ENCODE results near the gene ABCB9. TPM values are rescaled to one million over a fixed set of nuclear protein-coding genes. Genes with fewer than 3 reads are reported as not detected.

The ABCB9 gene
- total and polyA plus RNA-seq, 2 experiments from 2014 or later, result 1.2 to 7.0 TPM

DNA sequence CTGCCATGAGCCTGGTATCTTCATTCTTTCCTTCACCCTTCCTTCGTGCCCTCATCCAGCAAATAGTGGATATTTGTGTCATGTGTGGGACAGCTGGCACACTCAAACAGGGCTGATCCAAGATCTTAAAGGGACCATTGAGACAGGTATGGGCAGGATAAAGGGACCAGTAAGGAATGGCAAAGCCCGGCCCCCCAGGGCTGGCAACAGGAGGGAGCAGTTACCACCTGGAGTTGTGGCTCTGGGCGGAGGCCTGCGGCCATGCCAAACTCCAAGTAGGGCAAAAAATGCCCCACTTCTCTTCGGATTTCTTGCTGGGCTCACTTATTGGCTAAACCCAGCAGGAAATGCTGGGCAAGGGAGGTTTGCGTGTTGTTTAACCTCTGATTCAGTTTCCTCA is 10.9 kb upstream of the ABCB9 start:
- no peak overlapping the region for H3K4me2 ChIP-seq
- TF ChIP-seq POLR2AphosphoS5 (IDR thresholded peaks at IDR 0.05; ENCODE audit: low read depth), result no peak
- no peak for TF ChIP-seq CREB1 (CRISPR knock-in tag; IDR thresholded peaks at IDR 0.05; ENCODE audit: low read depth)
- TF ChIP-seq ZNF114 (CRISPR knock-in tag; IDR thresholded peaks at IDR 0.05), result no peak
- no peak for TF ChIP-seq STAT1 (IDR thresholded peaks at IDR 0.05; ENCODE audit: unreplicated experiment)
- TF ChIP-seq, protein P1, sequence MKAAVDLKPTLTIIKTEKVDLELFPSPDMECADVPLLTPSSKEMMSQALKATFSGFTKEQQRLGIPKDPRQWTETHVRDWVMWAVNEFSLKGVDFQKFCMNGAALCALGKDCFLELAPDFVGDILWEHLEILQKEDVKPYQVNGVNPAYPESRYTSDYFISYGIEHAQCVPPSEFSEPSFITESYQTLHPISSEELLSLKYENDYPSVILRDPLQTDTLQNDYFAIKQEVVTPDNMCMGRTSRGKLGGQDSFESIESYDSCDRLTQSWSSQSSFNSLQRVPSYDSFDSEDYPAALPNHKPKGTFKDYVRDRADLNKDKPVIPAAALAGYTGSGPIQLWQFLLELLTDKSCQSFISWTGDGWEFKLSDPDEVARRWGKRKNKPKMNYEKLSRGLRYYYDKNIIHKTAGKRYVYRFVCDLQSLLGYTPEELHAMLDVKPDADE (IDR thresholded peaks at IDR 0.05), result no peak
- no peak for TF ChIP-seq EZH2 (IDR thresholded peaks at IDR 0.05; ENCODE audit: low read depth, unreplicated experiment)
- TF ChIP-seq, protein P2, sequence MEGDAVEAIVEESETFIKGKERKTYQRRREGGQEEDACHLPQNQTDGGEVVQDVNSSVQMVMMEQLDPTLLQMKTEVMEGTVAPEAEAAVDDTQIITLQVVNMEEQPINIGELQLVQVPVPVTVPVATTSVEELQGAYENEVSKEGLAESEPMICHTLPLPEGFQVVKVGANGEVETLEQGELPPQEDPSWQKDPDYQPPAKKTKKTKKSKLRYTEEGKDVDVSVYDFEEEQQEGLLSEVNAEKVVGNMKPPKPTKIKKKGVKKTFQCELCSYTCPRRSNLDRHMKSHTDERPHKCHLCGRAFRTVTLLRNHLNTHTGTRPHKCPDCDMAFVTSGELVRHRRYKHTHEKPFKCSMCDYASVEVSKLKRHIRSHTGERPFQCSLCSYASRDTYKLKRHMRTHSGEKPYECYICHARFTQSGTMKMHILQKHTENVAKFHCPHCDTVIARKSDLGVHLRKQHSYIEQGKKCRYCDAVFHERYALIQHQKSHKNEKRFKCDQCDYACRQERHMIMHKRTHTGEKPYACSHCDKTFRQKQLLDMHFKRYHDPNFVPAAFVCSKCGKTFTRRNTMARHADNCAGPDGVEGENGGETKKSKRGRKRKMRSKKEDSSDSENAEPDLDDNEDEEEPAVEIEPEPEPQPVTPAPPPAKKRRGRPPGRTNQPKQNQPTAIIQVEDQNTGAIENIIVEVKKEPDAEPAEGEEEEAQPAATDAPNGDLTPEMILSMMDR (conservative IDR thresholded peaks at IDR 0.05; ENCODE audit: low read depth in 2 of 2), result no peak
- TF ChIP-seq EZH2phosphoT487 (IDR thresholded peaks at IDR 0.05; ENCODE audit: unreplicated experiment), result no peak
- no peak for TF ChIP-seq NANOG (IDR thresholded peaks at IDR 0.05; ENCODE audit: borderline replicate concordance)
- TF ChIP-seq, protein P3, sequence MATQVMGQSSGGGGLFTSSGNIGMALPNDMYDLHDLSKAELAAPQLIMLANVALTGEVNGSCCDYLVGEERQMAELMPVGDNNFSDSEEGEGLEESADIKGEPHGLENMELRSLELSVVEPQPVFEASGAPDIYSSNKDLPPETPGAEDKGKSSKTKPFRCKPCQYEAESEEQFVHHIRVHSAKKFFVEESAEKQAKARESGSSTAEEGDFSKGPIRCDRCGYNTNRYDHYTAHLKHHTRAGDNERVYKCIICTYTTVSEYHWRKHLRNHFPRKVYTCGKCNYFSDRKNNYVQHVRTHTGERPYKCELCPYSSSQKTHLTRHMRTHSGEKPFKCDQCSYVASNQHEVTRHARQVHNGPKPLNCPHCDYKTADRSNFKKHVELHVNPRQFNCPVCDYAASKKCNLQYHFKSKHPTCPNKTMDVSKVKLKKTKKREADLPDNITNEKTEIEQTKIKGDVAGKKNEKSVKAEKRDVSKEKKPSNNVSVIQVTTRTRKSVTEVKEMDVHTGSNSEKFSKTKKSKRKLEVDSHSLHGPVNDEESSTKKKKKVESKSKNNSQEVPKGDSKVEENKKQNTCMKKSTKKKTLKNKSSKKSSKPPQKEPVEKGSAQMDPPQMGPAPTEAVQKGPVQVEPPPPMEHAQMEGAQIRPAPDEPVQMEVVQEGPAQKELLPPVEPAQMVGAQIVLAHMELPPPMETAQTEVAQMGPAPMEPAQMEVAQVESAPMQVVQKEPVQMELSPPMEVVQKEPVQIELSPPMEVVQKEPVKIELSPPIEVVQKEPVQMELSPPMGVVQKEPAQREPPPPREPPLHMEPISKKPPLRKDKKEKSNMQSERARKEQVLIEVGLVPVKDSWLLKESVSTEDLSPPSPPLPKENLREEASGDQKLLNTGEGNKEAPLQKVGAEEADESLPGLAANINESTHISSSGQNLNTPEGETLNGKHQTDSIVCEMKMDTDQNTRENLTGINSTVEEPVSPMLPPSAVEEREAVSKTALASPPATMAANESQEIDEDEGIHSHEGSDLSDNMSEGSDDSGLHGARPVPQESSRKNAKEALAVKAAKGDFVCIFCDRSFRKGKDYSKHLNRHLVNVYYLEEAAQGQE (IDR thresholded peaks at IDR 0.05; ENCODE audit: unreplicated experiment), result no peak
- no peak for TF ChIP-seq ZNF331 (CRISPR knock-in tag; IDR thresholded peaks at IDR 0.05; ENCODE audit: low read depth)
- no peak for TF ChIP-seq JUNB (IDR thresholded peaks at IDR 0.05; ENCODE audit: unreplicated experiment)
- TF ChIP-seq, protein P4, sequence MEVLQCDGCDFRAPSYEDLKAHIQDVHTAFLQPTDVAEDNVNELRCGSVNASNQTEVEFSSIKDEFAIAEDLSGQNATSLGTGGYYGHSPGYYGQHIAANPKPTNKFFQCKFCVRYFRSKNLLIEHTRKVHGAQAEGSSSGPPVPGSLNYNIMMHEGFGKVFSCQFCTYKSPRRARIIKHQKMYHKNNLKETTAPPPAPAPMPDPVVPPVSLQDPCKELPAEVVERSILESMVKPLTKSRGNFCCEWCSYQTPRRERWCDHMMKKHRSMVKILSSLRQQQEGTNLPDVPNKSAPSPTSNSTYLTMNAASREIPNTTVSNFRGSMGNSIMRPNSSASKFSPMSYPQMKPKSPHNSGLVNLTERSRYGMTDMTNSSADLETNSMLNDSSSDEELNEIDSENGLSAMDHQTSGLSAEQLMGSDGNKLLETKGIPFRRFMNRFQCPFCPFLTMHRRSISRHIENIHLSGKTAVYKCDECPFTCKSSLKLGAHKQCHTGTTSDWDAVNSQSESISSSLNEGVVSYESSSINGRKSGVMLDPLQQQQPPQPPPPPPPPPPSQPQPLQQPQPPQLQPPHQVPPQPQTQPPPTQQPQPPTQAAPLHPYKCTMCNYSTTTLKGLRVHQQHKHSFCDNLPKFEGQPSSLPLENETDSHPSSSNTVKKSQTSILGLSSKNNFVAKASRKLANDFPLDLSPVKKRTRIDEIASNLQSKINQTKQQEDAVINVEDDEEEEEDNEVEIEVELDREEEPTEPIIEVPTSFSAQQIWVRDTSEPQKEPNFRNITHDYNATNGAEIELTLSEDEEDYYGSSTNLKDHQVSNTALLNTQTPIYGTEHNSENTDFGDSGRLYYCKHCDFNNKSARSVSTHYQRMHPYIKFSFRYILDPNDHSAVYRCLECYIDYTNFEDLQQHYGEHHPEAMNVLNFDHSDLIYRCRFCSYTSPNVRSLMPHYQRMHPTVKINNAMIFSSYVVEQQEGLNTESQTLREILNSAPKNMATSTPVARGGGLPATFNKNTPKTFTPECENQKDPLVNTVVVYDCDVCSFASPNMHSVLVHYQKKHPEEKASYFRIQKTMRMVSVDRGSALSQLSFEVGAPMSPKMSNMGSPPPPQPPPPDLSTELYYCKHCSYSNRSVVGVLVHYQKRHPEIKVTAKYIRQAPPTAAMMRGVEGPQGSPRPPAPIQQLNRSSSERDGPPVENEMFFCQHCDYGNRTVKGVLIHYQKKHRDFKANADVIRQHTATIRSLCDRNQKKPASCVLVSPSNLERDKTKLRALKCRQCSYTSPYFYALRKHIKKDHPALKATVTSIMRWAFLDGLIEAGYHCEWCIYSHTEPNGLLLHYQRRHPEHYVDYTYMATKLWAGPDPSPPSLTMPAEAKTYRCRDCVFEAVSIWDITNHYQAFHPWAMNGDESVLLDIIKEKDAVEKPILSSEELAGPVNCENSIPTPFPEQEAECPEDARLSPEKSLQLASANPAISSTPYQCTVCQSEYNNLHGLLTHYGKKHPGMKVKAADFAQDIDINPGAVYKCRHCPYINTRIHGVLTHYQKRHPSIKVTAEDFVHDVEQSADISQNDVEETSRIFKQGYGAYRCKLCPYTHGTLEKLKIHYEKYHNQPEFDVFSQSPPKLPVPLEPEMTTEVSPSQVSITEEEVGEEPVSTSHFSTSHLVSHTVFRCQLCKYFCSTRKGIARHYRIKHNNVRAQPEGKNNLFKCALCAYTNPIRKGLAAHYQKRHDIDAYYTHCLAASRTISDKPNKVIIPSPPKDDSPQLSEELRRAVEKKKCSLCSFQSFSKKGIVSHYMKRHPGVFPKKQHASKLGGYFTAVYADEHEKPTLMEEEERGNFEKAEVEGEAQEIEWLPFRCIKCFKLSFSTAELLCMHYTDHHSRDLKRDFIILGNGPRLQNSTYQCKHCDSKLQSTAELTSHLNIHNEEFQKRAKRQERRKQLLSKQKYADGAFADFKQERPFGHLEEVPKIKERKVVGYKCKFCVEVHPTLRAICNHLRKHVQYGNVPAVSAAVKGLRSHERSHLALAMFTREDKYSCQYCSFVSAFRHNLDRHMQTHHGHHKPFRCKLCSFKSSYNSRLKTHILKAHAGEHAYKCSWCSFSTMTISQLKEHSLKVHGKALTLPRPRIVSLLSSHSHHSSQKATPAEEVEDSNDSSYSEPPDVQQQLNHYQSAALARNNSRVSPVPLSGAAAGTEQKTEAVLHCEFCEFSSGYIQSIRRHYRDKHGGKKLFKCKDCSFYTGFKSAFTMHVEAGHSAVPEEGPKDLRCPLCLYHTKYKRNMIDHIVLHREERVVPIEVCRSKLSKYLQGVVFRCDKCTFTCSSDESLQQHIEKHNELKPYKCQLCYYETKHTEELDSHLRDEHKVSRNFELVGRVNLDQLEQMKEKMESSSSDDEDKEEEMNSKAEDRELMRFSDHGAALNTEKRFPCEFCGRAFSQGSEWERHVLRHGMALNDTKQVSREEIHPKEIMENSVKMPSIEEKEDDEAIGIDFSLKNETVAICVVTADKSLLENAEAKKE (CRISPR knock-in tag; IDR thresholded peaks at IDR 0.05), result no peak
- no peak overlapping the region for H3K4me3 ChIP-seq
- Mint-ChIP-seq H3K9me3 (no peaks in the 10 kb centered on the region), H3K36me3 (ENCODE audit: low read depth) (no peaks in the 10 kb centered on the region; the same call in 2 of the 3 replicates), H3K4me1 (peaks cover 9% of the 10 kb centered on the region; the same call in 2 of the 3 replicates), H3K4me3 (peak overlapping the region; percentile 55; the same call in 2 of the 3 replicates), H3K27ac (no peak overlapping the region), H3K27me3 (ENCODE audit: insufficient read depth, low read depth, poor library complexity) (peaks cover 31% of the 10 kb centered on the region)
- no peak overlapping the region for H2AFZ ChIP-seq
- H3K27ac ChIP-seq (ENCODE audit: low read depth), result no peak overlapping the region
- DNase-seq (ENCODE audit: low spot score), result no peak
- no peaks in the 10 kb centered on the region for H3K9me2 ChIP-seq (ENCODE audit: insufficient read depth)
- H3F3A ChIP-seq (replicated peaks; ENCODE audit: low read depth), result no peaks in the 10 kb centered on the region
- H3K79me2 ChIP-seq (replicated peaks; ENCODE audit: insufficient read depth), result peaks cover 23% of the 10 kb centered on the region; the same call in 1 of the 2 replicates
- H3K27me3 ChIP-seq (ENCODE audit: insufficient read depth), result no peaks in the 10 kb centered on the region
- no peaks in the 10 kb centered on the region; the same call in 1 of the 2 replicates for H4K20me1 ChIP-seq (replicated peaks; ENCODE audit: insufficient read depth)
- no peak for ATAC-seq
- H3K36me3 ChIP-seq (ENCODE audit: insufficient read depth), result no peaks in the 10 kb centered on the region; the same call in 1 of the 2 replicates
- peaks cover 18% of the 10 kb centered on the region; the same call in 1 of the 2 replicates for H3K4me1 ChIP-seq (ENCODE audit: insufficient read depth)
